NCI-H1930 (cell line): Measurements from ENCODE around the gene PTPN9.
"Not testable (repeated sequence)": the region's sequence is repeated elsewhere in the genome, so short reads cannot be mapped to it uniquely, and the experiment has no call there.

Experiments used
- DNase-seq, 2 experiments: peaks; one replicate each; lab custom pipeline; 2025; lab: John Stamatoyannopoulos, UW

The PTPN9 gene

DNA sequence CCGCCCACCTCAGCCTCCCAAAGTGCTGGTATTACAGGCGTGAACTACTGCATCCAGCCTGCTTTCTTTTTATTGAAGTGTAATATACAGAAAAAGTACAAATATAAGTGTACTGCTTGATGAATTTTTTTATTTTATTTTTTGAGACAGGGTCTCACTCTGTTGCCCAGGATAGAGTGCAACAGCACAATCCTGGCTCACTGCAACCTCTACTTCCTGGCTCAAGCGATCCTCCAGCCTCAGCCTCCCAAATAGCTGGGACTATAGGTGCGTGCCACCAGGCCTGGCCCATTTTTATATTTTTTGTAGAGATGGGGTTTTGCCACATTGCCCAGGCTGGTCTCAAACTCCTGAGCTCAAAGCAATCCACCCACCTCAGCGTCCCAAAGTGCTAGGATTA lies 3.8 kb upstream of the PTPN9 start:
- not testable (repeated sequence) for DNase-seq

DNA sequence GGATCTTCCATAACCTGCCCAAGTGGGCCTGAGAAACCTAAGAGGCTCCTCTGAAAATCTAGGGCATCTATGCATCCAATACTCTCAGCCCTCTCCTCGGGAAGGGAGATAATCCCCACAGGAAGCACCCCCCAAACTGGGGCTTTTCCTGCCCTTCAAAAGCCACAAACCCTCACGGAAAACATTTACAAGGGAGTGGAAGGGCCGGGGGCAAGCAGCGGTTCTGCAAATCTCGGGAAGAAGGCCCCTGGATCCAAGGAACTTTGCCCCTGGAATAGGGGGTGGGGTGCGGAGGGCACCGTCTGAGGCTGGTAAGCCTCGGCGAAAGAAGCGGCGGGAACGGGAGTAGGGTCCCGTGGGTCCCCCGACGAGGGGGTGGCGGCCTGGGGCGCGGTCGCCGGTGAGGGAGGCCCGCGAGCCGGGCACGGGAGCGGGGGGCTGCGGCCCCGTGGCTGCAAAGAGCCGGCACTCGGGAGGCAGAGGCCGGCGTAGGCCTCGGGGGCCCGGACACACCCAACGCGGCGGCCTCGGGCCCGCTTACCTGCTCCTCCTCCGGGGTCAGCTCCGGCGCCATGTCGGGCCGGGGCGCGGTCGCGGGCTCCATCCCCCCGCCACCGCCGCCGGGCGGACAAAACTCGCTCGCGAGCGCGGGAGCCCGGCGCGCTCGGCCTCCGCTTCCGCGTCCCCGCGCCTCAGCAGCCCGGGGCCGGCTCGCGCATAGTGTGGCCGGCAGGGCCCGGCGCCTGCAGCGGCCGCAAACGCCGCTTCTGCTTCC lies 755 bp downstream of the PTPN9 start:
- no peak for DNase-seq

DNA sequence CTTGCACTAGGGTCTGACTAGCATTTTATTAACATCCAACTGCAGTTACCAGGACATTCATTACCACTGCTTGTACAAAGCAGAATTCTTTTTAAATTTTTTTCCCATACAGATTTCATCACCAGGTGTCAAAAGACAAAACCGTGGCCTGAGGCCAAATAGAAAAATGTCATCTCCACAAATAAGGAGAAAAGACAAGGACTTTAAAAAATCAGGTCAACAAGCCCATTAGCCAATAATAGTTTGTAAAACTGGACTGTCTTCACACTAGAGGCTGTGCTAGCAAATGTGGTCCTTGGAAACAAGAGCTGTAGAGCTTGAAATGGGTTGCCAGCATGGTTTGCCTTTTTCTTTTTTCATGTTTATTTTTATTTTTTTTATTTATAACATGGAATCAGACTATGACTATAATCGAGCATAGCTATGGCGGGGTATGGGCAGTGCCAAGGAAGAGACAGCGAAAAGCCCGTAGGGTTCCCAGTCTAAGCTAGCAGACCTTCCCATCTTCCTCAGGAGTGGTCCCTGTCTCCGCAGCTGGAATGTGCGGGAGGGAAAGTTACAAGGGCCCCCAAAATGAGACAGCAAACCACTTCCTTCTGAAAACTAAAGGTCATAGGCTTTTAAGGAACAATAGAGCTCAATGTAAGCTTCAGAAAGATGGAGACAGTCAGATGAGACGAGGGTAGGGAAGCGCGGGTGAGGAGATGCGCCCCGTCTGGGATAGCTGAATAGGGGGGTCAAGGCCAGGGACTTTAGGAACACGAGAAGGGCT lies 1.5 kb downstream of the PTPN9 start:
- DNase-seq, result no peak

DNA sequence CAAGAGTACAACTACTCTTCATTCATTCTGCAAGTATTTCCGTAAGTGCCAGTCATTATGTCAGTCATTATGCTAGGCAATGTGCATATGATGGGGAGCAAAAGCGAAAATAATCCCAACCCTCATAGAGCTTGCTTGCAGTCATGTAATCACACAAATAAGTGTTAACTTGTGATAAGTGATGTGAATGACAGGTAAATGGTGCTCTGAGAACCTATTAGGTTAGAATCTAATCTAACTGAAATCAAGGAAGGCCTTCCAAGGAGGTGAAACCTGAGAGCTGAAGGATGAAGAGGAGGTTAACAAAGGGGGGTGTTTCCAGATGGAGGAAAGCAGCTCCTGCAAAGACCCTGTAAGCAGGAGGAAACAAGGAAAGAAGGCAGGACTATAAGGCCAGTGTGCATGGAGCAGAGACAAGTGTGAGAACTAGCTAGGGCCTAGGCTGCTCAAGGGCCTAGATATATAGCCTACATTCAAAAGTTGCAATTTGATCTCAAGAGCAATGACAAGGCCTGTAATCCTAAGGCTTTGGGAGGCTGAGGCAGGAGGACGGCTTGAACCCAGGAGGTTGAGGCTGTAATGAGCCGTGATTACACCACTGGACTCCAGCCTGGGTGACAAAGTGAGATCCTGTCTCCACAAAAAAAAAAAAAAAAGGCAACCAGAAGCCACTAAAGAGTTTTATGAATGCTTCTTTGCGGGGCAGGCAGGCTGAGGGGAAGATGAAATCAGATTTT lies 5.3 kb downstream of the PTPN9 start:
- no peak for DNase-seq

DNA sequence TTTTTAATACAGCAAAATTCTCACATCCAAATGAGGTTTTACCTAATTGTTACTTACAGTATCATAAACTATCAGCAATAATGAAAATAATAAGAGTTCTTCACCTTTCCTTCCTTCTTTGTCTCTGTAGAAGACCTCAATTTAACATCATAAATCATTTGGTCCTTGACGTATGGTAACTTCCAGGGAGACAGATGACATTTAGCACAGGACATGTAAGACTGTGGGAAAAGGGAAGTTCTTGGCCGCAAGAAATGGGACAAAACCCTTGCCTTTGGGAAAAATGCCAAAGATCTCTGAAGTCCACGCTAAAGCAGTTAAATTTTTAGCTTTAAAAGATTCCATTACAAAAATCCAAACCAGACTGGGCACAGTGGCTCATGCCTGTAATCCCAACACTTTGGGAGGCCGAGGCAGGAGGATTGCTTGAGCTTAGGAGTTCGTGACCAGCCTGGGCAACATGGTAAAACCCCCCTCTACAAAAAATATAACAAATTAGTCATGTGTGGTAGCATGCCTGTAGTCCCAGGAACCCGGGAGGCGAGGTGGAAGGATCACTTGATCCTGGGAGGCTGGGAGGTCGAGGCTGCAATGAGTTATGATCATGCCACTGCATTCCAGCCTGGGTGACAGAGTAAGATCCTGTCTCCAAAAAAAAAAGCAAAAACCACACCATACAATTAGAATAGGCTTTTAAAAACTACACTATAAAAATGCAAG lies 8.8 kb downstream of the PTPN9 start:
- no peak for DNase-seq

DNA sequence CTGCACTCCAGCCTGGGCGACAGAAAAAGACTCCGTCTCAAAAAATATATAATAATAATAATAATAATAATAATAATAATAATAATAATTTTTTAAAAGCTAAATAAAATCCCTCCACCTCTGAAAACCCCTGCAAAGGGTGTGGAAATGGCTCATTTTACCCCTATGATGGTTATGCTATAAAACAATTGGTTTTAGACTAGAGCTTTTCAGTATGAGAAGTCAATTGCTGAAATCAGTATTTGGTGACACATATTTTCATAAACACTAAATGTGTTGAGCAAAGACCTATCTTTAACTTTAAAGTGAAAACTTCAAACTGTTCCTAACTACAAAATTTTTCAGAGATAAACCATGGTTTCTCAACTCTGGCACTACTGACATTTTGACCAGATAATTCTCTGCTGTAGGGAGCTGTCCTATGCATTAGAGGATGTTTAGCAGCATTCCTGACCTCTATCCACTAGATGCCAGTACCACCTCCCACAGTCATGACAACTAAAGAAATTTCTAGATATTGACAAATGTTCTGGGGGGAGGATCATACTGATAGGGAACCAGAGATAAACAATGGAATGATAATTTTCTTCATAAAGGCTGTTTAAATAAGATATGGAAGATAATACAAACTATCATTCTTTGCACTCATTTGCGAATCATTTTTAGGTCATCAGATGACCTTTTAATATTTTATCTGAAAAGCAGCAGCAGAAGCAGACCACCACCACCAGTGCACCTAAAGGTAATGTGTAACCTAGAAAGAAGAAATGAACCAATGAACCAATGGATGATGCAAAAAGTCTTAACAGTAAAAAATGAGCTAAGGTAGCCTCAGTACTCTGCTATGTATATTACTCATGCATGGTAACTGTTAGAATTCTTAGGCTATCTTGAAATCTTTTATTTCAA lies 13.8 kb downstream of the PTPN9 start:
- DNase-seq, result no peak

DNA sequence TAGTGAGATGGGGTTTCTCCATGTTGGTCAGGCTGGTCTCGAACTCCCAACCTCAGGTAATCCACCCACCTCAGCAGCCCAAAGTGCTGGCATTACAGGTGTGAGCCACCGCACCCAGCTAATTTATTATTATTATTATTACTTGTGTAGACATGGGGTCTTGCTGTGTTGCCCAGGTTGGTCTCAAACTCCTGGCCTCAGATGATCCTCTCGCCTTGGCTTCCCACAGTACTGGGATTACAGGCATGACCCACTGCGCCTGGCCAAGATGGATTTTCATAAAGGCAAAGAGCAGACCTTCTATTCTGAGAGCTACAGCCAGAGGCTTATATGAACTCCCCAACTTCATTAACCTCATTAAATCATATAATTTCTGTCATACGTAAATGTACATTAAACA lies 17.2 kb downstream of the PTPN9 start:
- no peak for DNase-seq

DNA sequence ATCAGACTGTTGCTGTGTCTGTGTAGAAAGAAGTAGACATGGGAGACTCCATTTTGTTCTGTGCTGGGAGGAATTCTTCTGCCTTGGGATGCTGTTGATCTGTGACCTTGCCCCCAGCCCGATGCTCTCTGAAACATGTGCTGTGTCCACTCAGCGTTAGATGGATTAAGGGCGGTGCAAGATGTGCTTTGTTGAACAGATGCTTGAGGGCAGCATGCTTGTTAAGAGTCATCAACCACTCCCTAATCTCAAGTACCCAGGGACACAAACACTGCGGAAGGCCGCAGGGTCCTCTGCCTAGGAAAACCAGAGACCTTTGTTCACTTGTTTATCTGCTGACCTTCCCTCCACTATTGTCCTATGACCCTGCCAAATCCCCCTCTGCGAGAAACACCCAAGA lies 19.8 kb downstream of the PTPN9 start:
- not testable (repeated sequence) for DNase-seq

DNA sequence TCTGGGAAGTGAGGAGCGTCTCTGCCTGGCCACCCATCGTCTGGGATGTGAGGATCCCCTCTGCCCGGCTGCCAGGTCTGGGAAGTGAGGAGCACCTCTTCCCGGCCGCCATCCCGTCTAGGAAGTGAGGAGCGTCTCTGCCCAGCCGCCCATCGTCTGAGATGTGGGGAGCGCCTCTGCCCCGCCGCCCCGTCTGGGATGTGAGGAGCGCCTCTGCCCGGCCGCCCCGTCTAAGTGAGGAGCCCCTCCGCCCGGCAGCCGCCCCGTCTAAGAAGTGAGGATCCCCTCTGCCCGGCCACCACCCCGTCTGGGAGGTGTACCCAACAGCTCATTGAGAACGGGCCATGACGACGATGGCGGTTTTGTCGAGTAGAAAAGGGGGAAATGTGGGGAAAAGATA lies 20.2 kb downstream of the PTPN9 start:
- not testable (repeated sequence) for DNase-seq

DNA sequence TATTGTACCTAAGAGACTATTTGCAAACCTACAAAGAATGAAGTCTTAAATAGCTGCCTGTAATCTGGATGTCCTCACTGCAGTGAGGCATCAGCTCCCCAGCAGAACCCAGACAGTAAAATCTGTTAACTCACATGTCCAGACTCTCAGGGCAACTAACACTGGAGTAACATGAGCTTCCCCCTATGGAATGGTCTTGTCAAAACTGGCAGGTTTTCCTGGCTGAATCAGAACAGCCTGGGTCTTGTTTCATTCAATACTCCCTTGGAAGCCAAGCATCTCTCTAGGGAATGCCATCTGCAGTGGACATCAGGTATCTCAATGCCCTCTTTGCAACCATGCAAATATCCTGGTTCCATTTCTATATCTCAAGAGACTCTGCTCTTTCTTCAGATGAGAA lies 24.4 kb downstream of the PTPN9 start:
- DNase-seq, result no peak

DNA sequence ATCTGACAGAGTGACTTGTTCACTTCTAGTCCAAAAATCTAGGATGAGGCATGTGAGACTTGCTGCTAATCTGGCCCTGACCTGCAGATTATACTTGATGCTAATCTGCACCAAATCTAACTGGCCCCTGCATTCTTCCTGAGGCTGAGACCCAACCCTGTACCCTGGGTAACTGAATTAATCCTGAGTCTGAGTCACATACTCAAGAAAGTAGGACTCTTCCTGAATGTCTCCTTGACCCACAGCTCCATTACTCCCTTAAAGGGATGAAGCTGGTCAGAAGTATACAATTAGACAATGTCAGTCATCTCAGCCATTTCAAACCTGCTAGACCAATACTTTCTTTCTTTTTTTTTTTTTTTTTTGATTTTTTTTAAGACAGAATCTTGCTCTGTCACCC lies 25.5 kb downstream of the PTPN9 start:
- no peak for DNase-seq

DNA sequence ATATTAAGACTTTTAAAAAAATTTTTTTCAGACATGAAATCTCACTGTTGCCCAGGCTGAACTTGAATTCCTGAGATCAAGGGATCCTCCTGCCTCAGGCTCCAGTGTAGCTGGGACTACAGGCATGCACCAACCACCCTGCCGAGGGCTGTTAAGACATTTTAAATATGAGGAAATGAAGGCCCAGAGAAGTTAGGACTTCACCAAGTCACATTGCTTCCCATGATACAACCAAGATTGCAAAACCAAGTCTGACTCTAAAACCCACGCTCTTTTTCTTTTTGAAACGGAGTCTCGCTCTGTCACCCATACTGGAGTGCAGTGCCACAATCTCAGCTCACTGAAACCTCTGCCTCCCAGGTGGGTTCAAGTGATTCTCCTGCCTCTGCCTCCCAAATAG lies 28.0 kb downstream of the PTPN9 start:
- no peak for DNase-seq

DNA sequence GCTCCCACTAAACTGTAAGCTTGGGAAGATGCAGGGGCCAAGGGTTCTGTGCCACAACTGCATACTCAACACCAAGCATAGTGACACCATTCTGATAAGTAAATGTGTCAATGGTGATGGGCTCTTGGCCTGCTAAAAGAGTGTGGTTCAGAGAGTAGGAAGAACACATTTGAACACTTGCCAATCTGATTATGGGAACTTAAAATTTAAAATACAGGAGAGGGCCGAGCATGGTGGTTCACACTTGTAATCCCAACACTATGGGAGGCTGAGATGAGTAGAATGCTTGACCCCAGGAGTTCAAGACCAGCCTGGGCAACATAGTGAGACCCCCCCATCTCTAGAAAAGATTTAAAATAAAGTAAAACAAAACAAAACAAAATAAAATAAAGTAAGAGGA lies 34.1 kb downstream of the PTPN9 start:
- no peak for DNase-seq

DNA sequence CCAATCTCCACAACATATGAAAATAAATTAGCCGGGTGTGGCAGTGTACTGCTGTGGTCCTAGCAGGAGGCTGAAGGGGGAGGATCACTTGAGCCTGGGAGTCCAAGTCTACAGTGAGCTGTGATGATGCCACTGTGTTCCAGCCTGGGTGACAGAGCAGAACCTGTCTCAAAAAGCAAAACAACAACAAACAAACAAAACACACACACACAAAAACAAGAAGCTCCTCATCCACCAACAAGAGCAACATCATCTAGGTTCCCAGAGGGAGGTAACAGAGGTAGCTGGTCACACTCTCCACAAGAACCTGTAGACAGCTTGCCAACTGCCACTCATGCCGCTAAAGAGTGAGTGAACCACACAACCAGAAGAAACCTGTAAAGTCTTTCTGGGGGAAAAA lies 34.8 kb downstream of the PTPN9 start:
- DNase-seq, result no peak

DNA sequence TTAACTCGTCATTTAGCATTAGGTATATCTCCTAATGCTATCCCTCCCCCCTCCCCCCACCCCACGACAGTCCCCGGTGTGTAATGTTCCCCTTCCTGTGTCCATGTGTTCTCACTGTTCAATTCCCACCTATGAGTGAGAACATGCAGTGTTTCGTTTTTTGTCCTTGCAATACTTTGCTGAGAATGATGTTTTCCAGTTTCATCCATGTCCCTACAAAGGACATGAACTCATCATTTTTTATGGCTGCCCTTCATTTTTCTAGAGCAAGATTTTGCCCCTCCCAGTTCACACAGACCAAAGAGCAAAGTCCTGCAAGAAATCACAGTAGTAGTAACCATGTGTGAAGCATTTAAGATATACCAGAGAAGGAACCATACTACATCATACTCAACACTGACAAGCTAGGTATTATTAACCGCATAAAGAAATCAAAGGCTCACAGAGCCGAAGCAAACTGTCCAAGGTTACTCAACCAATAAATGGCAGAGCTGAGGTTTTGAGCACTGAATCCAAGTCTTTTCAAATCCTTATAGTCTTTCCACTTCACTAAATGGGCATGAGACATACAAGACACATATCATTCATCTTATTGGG lies 36.1 kb downstream of the PTPN9 start:
- not testable (repeated sequence) for DNase-seq

DNA sequence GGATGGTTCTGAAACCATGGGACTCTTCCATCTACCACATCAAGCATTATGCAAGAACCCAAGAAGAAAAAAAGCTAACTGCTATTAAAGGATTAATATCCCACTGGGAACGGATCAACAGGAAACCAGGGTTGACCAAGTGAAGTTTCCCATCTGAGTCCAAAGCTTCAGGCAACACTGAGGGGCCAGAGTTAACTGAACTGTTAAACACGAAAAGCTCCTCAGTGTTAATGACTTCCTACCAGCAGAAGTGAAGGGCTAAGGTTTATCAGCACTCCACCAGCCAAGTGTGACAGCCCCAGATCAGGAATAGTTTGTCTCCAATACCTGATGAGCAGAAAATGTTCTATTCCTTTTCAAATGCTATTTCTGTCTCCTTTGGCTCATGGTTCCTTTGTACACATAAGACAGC lies 36.7 kb downstream of the PTPN9 start:
- DNase-seq, result no peak

DNA sequence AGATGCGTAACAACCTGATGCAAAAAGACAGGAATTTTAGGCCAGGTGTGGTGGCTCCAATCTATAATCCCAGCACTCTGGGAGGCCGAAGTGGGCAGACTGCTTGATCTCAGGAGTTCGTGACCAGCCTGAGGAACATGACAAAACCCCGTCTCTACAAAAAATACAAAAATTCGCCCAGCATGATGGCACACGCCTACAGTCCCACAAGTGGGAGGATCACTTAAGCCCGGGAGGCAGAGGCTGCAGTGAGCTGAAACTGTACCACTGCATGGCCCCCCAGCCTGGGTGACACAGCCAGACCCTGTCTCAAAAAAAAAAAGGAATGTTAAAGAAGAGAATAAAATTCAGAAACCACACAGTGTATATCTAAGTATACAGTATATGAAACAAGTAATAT lies 40.7 kb downstream of the PTPN9 start:
- DNase-seq, result no peak

DNA sequence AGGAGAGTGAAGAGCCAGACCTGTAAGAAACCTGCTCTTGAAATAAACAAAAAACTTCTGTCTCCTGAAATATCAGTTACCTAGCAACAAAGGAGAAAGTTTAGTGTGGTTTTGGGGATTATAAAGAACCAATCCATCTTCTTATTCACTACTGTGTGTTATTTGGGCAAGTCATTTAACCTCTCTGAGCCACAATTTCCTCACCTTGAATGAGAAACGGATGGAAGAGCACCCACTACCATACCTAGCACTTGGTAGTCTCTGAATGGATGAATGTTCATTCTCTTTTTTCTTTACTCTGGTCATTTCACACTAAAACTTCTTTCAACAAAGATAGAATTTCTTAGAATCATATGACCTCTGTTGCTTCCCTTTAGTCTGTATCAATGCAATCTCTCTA lies 45.2 kb downstream of the PTPN9 start:
- no peak for DNase-seq

DNA sequence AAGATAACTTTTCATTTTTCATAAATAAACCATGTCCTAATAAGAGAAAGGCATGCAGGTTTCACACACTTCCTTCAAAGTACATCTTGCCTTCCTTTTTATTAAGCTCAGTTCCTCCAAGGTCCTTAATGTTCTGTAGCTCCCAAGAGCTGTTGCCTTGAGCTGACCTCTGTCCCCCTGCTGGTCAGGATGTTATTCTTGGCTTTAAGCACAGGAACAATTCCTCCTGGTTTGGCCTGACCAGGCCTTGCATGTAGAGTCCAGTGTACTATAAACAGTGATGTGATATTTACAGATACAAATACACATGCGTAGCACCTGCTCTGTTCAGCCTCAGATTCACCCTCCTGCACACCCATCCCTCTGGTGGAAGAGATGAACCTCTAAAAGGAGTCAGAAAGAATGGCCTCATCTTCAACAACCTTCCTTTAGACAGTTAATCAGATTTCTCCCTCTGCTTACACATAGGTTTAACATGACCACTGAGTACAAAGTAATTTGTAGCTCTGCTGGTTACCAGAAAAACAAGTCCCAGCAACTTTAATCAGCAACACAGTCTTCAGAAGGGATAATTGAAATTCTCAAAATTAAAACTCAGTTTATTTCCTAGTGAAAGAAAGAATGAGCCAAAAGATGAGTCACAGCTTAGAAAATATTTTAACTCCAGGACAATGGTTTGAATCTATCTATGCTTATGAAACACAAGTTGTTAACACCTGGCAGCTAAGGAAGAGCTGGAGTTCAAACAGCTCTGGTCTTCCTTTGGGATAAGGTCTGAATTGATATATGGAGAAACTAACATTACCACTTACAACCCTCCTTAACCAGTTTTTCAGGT lies 46.5 kb downstream of the PTPN9 start:
- no peak for DNase-seq

DNA sequence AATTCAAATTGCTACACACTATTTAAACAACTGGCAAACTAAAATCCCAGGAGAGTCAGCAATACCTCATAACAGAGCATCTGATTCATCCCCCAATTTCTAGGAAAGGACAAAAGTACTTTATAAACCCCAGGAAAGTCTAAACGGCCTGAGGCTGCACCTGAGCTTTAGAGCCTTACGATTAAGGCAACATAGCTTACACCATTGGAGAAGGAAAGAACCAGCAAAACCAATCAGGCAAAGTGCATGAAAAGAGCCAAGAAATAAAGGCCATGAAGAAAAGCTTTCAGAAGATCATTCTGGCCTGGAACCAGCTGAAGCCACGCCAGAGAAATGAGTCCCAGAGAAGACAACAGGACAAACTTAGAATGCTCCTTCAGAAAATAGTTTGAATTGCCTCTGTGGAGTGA lies 48.1 kb downstream of the PTPN9 start:
- DNase-seq, result no peak
